Measurements from ENCODE around the gene CHRNB2. TPM values are rescaled to one million over a fixed set of nuclear protein-coding genes. Genes with fewer than 3 reads are reported as not detected.
A peak's percentile ranks its signal among the peaks of the same experiment; 100 is the strongest.

The CHRNB2 gene
- polyA plus RNA-seq, 1 donor (not counting 4 experiments of a cell fraction or from before 2014, with no cell fraction given) = 0.09 TPM

GRCh38 chr1:154558720-154559465 is 8.7 kb upstream of the CHRNB2 start:
- Histone ChIP-seq H3K4me1 (ENCODE audit: control insufficient read depth, extremely low read depth, insufficient read depth, low read length) (peaks cover 23% of the 10 kb centered on the region), H3K36me3 (ENCODE audit: control insufficient read depth in 2 of 2, extremely low read depth in 1 of 2, insufficient read depth in 2 of 2, low read length in 2 of 2) (peaks cover 12 to 17% of the 10 kb centered on the region in 2 experiments), H3K9me1 (ENCODE audit: control insufficient read depth, extremely low read depth, insufficient read depth, low read length) (no peaks in the 10 kb centered on the region), H3K9ac (ENCODE audit: control insufficient read depth, extremely low read depth, insufficient read depth, low read length) (peak overlapping the region; percentile 82), H3K27ac (ENCODE audit: control insufficient read depth, insufficient read depth, low read length) (peak overlapping the region; percentile 84), H3K79me2 (ENCODE audit: control insufficient read depth, insufficient read depth, low read length) (peaks cover 28% of the 10 kb centered on the region), H4K20me1 (ENCODE audit: control insufficient read depth, extremely low read depth, insufficient read depth, low read length) (peaks cover 2% of the 10 kb centered on the region), H3K4me2 (ENCODE audit: control insufficient read depth, extremely low read depth, insufficient read depth, low read depth, low read length) (peak overlapping the region; percentile 91), H3K9me3 (ENCODE audit: control insufficient read depth, low read depth, low read length) (no peaks in the 10 kb centered on the region), H2AFZ (ENCODE audit: control insufficient read depth, low read length) (peak overlapping the region; percentile 60), H3K4me3 (ENCODE audit: control insufficient read depth in 2 of 3, extremely low read depth in 1 of 3, insufficient read depth in 2 of 3, low read depth in 1 of 3, low read length in 3 of 3) (peak overlapping the region; percentile 76 to 80 (median 79)), H3K27me3 (ENCODE audit: control insufficient read depth, extremely low read depth, insufficient read depth, low read length) (no peaks in the 10 kb centered on the region)
- no peak for TF ChIP-seq EZH2 (IDR thresholded peaks at IDR 0.05; ENCODE audit: low read length)
- TF ChIP-seq, protein P1, sequence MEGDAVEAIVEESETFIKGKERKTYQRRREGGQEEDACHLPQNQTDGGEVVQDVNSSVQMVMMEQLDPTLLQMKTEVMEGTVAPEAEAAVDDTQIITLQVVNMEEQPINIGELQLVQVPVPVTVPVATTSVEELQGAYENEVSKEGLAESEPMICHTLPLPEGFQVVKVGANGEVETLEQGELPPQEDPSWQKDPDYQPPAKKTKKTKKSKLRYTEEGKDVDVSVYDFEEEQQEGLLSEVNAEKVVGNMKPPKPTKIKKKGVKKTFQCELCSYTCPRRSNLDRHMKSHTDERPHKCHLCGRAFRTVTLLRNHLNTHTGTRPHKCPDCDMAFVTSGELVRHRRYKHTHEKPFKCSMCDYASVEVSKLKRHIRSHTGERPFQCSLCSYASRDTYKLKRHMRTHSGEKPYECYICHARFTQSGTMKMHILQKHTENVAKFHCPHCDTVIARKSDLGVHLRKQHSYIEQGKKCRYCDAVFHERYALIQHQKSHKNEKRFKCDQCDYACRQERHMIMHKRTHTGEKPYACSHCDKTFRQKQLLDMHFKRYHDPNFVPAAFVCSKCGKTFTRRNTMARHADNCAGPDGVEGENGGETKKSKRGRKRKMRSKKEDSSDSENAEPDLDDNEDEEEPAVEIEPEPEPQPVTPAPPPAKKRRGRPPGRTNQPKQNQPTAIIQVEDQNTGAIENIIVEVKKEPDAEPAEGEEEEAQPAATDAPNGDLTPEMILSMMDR (optimal IDR thresholded peaks at IDR 0.05 in 1 of 3, IDR thresholded peaks at IDR 0.05 in 1 of 3, conservative IDR thresholded peaks at IDR 0.05 in 1 of 3; ENCODE audit: extremely low read depth in 1 of 3, insufficient read depth in 2 of 3, low read length in 3 of 3) = no peak
- DNase-seq (ENCODE audit: low read depth, low spot score) = peak; percentile 96
- dilution Hi-C loops (cut with MboI; ENCODE audit: extremely low pct_ligation_motif_present, low sequenced_read_pairs) = no loop called here
- no peak for FAIRE-seq

GRCh38 chr1:154559466-154560044 is 8.0 kb upstream of the CHRNB2 start:
- Histone ChIP-seq H3K4me3 (ENCODE audit: control insufficient read depth in 2 of 3, extremely low read depth in 1 of 3, insufficient read depth in 2 of 3, low read depth in 1 of 3, low read length in 3 of 3) (peak overlapping the region; percentile 76 to 80 (median 79)), H3K9me3 (ENCODE audit: control insufficient read depth, low read depth, low read length) (no peaks in the 10 kb centered on the region), H3K27ac (ENCODE audit: control insufficient read depth, insufficient read depth, low read length) (peak overlapping the region; percentile 84), H3K9ac (ENCODE audit: control insufficient read depth, extremely low read depth, insufficient read depth, low read length) (peak overlapping the region; percentile 82), H2AFZ (ENCODE audit: control insufficient read depth, low read length) (peak overlapping the region; percentile 60), H3K4me1 (ENCODE audit: control insufficient read depth, extremely low read depth, insufficient read depth, low read length) (peaks cover 23% of the 10 kb centered on the region), H4K20me1 (ENCODE audit: control insufficient read depth, extremely low read depth, insufficient read depth, low read length) (peaks cover 2% of the 10 kb centered on the region), H3K9me1 (ENCODE audit: control insufficient read depth, extremely low read depth, insufficient read depth, low read length) (no peaks in the 10 kb centered on the region), H3K27me3 (ENCODE audit: control insufficient read depth, extremely low read depth, insufficient read depth, low read length) (no peaks in the 10 kb centered on the region), H3K79me2 (ENCODE audit: control insufficient read depth, insufficient read depth, low read length) (peaks cover 28% of the 10 kb centered on the region), H3K4me2 (ENCODE audit: control insufficient read depth, extremely low read depth, insufficient read depth, low read depth, low read length) (peak overlapping the region; percentile 91), H3K36me3 (ENCODE audit: control insufficient read depth in 2 of 2, extremely low read depth in 1 of 2, insufficient read depth in 2 of 2, low read length in 2 of 2) (peaks cover 10 to 12% of the 10 kb centered on the region in 2 experiments)
- FAIRE-seq = peak; percentile 87
- TF ChIP-seq, protein P1 (optimal IDR thresholded peaks at IDR 0.05 in 1 of 3, IDR thresholded peaks at IDR 0.05 in 1 of 3, conservative IDR thresholded peaks at IDR 0.05 in 1 of 3; ENCODE audit: extremely low read depth in 1 of 3, insufficient read depth in 2 of 3, low read length in 3 of 3) = peak; percentile 94 to 98 (median 95)
- TF ChIP-seq EZH2 (IDR thresholded peaks at IDR 0.05; ENCODE audit: low read length) = no peak
- DNase-seq (ENCODE audit: low read depth, low spot score) = peak; percentile 70
- dilution Hi-C loops (cut with MboI; ENCODE audit: extremely low pct_ligation_motif_present, low sequenced_read_pairs) = no loop called here
